IMR-90 (cell line): ENCODE data around the gene FRMD5. TPM values are rescaled to one million over a fixed set of nuclear protein-coding genes. Genes with fewer than 3 reads are reported as not detected.

Experiments used
- ATAC-seq: fragments of 200-7000 bp; cut with Tn5 transposase; 2 replicates; pipeline ENCODE4 v1.9.1; 2020; ENCODE audit warnings: low read depth, mild to moderate bottlenecking, moderate library complexity
- BruUV-seq: library from RNA; stranded (reverse); fragments of 400-500 nt; replicated peaks from 2 replicates; lab custom pipeline; 2021; lab: Mats Ljungman, UMichigan
- CTCF ChIA-PET: fragments of 300-600 bp; formaldehyde crosslinking; extraction: SDS; loops from one replicate; lab custom pipeline; 2021; ENCODE audit warnings: antibody characterized with exemption; lab: Yijun Ruan, JAX
- POLR2A ChIA-PET: fragments of 300-600 bp; sonication (Branson Sonifier 250); formaldehyde crosslinking; loops from one replicate; lab custom pipeline; 2022; ENCODE audit warnings: antibody characterized with exemption; ENCODE audit not compliant: unreplicated experiment; lab: Charles Lee
- DNase-seq: peaks from one replicate; pipeline ENCODE4 v3.0.0; 2013
- H2AFZ ChIP-seq: replicated peaks from 2 replicates; pipeline ENCODE3; 2013; ENCODE audit warnings: low read length, mild to moderate bottlenecking; ENCODE audit not compliant: poor library complexity
- H2AK5ac ChIP-seq: 2 replicates; pipeline ENCODE4 v1.6.1; 2013; ENCODE audit warnings: low read depth, low read length, inconsistent platforms
- H2AK9ac ChIP-seq: replicated peaks from 2 replicates; pipeline ENCODE3; 2013; ENCODE audit warnings: mild to moderate bottlenecking, low read depth, low read length, moderate library complexity; ENCODE audit not compliant: poor library complexity
- H2BK120ac ChIP-seq: 2 replicates; pipeline ENCODE4 v1.6.1; 2013; ENCODE audit warnings: low read depth, low read length, inconsistent platforms
- H2BK15ac ChIP-seq: 3 replicates; pipeline ENCODE4 v1.6.1; 2013; ENCODE audit warnings: low read depth, low read length, inconsistent platforms
- H2BK20ac ChIP-seq: 2 replicates; pipeline ENCODE4 v1.6.1; 2013; ENCODE audit warnings: low read depth, mild to moderate bottlenecking, inconsistent platforms, low read length, moderate library complexity
- H2BK5ac ChIP-seq: 2 replicates; pipeline ENCODE4 v1.6.1; 2013; ENCODE audit warnings: mild to moderate bottlenecking, low read depth, low read length, inconsistent platforms; ENCODE audit not compliant: poor library complexity, severe bottlenecking
- H3K14ac ChIP-seq: replicated peaks from 2 replicates; pipeline ENCODE4 v1.6.1; 2013; ENCODE audit warnings: low read depth, low read length, inconsistent platforms
- H3K18ac ChIP-seq: 2 replicates; pipeline ENCODE4 v1.6.1; 2013; ENCODE audit warnings: low read depth, low read length, control low read depth
- H3K23ac ChIP-seq: 2 replicates; pipeline ENCODE4 v1.6.1; 2013; ENCODE audit warnings: low read depth, low read length, inconsistent platforms
- H3K27ac ChIP-seq: 2 replicates; pipeline ENCODE4 v1.5.1; 2013; ENCODE audit warnings: mild to moderate bottlenecking, control low read depth, low read length; ENCODE audit not compliant: insufficient read depth
- H3K27me3 ChIP-seq: 2 replicates; pipeline ENCODE4 v1.6.1; 2013; ENCODE audit warnings: low read length; ENCODE audit not compliant: control insufficient read depth, insufficient read depth
- H3K36me3 ChIP-seq: 2 replicates; pipeline ENCODE4 v1.6.1; 2013; ENCODE audit warnings: low read length, mixed read lengths; ENCODE audit not compliant: control insufficient read depth, insufficient read depth
- H3K4ac ChIP-seq: 2 replicates; pipeline ENCODE4 v1.6.1; 2013; ENCODE audit warnings: low read depth, low read length, inconsistent platforms
- H3K4me1 ChIP-seq: 2 replicates; pipeline ENCODE4 v1.6.1; 2013; ENCODE audit warnings: low read length, mixed read lengths; ENCODE audit not compliant: control insufficient read depth, insufficient read depth
- H3K4me2 ChIP-seq: 2 replicates; pipeline ENCODE4 v1.6.1; 2013; ENCODE audit warnings: low read depth, mild to moderate bottlenecking, control low read depth, low read length, moderate library complexity
- H3K4me3 ChIP-seq: 2 replicates; pipeline ENCODE4 v1.5.1; 2013; ENCODE audit warnings: low read depth, mild to moderate bottlenecking, control low read depth, low read length, moderate library complexity; ENCODE audit not compliant: insufficient read depth
- H3K56ac ChIP-seq: 2 replicates; pipeline ENCODE4 v1.6.1; 2013; ENCODE audit warnings: low read length, inconsistent platforms; ENCODE audit not compliant: insufficient read depth; ENCODE audit errors: extremely low read depth
- H3K79me1 ChIP-seq, 2 experiments: 2 replicates each; pipeline ENCODE4 v1.6.1; 2013; ENCODE audit warnings: low read length in 2 of 2, inconsistent platforms in 1 of 2, low read depth in 1 of 2
- H3K9ac ChIP-seq: 2 replicates; pipeline ENCODE4 v1.6.1; 2013; ENCODE audit warnings: low read depth, low read length, control low read depth
- H3K9me1 ChIP-seq: 2 replicates; pipeline ENCODE4 v1.6.1; 2013; ENCODE audit warnings: low read length, inconsistent platforms; ENCODE audit not compliant: insufficient read depth
- H3K9me3 ChIP-seq: 2 replicates; pipeline ENCODE4 v1.6.1; 2013; ENCODE audit warnings: low read length; ENCODE audit not compliant: control insufficient read depth, insufficient read depth
- H4K20me1 ChIP-seq: 2 replicates; pipeline ENCODE4 v1.6.1; 2013; ENCODE audit warnings: low read length, inconsistent platforms; ENCODE audit not compliant: insufficient read depth
- H4K5ac ChIP-seq: 2 replicates; pipeline ENCODE4 v1.6.1; 2013; ENCODE audit warnings: mild to moderate bottlenecking, low read depth, low read length, control low read depth
- H4K8ac ChIP-seq, 2 experiments: 2 replicates each; pipeline ENCODE4 v1.6.1; 2013; ENCODE audit warnings: low read depth in 2 of 2, low read length in 2 of 2, control low read depth in 1 of 2, inconsistent platforms in 1 of 2
- H4K91ac ChIP-seq: 2 replicates; pipeline ENCODE4 v1.6.1; 2013; ENCODE audit warnings: low read depth, low read length, inconsistent platforms; ENCODE audit not compliant: insufficient read depth
- CEBPB ChIP-seq: IDR thresholded peaks from 2 replicates; pipeline ENCODE4 v1.6.1; 2012; ENCODE audit warnings: low read depth, low read length, improper control_type of control experiment
- FOS ChIP-seq: fragments of 150-350 bp; IDR thresholded peaks from 2 replicates; pipeline ENCODE4 v1.6.1; 2016; ENCODE audit warnings: low read depth, low read length
- MXI1 ChIP-seq: IDR thresholded peaks from 2 replicates; pipeline ENCODE4 v1.6.1; 2012; ENCODE audit warnings: low read depth, mild to moderate bottlenecking, low read length, moderate library complexity, borderline replicate concordance
- NFE2L2 ChIP-seq: fragments of 150-350 bp; IDR thresholded peaks from 2 replicates; pipeline ENCODE4 v1.6.1; 2016; ENCODE audit warnings: low read depth, mild to moderate bottlenecking, low read length
- POLR2A ChIP-seq: IDR thresholded peaks from 2 replicates; pipeline ENCODE4 v1.6.1; 2012; ENCODE audit warnings: mild to moderate bottlenecking, low read depth, low read length
- RAD21 ChIP-seq: IDR thresholded peaks from 2 replicates; pipeline ENCODE4 v1.6.1; 2012; ENCODE audit warnings: low read length, improper control_type of control experiment
- RFX5 ChIP-seq: IDR thresholded peaks from 2 replicates; pipeline ENCODE4 v1.8.0; 2012; ENCODE audit warnings: low read depth, mild to moderate bottlenecking, low read length, moderate library complexity
- SMC3 ChIP-seq: fragments of 150-350 bp; IDR thresholded peaks from 2 replicates; pipeline ENCODE4 v1.6.1; 2016; ENCODE audit warnings: low read depth, mild to moderate bottlenecking, antibody characterized with exemption, low read length, moderate library complexity
- WGBS, 2 experiments: methylation state at CpG; one replicate each; pipeline versions ENCODE4 v1.1.5 to v1.1.7; 2013; ENCODE audit warnings: missing lambda C conversion rate in 2 of 2; ENCODE audit not compliant: insufficient read length in 1 of 2; ENCODE audit errors: extremely low coverage in 2 of 2; 5-methylcytosine and 5-hydroxymethylcytosine counted together
- dilution Hi-C: fragments of 300-500 bp; cut with HindIII; formaldehyde crosslinking; loops from one replicate; pipeline ENCODE4 v1.14.3; 2018; ENCODE audit warnings: low sequenced_read_pairs; ENCODE audit not compliant: unreplicated experiment
- in situ Hi-C: fragments of 300-500 bp; cut with MboI; formaldehyde crosslinking; loops from 3 replicates; pipeline ENCODE4 v1.14.3; 2019; ENCODE audit warnings: low sequenced_read_pairs, inconsistent platforms, mixed read lengths
- intact Hi-C: fragments of 100-400 bp; cut with micrococcal nuclease; formaldehyde crosslinking; loops from 2 replicates; pipeline ENCODE4 v1.10.0; 2022
- polyA plus RNA-seq, 3 experiments: library from polyadenylated mRNA; depleted of rRNA; stranded (reverse); fragments of >200 nt; gene quantifications; 2 replicates each; pipeline ENCODE4 v1.2.3, GENCODE V29; 2012; ENCODE audit warnings: low replicate concordance in 1 of 3
- total RNA-seq: library from RNA; depleted of rRNA; stranded (reverse); fragments of >200 nt; gene quantifications from 2 replicates; pipeline ENCODE4 v1.2.3, GENCODE V29; 2012

Gene FRMD5
- total and polyA plus RNA-seq, 2 of the 4 experiments (the other 2 are of a cell fraction): 4.1 to 5.4 TPM

- Histone ChIP-seq H3K9me3 (no peaks in the 10 kb centered on the region), H3K27me3 (no peaks in the 10 kb centered on the region), H3K79me1 (peaks cover 0 to 7% of the 10 kb centered on the region in 2 experiments; a peak in 1 of 4 replicates), H3K23ac (no peak overlapping the region), H2AFZ (no peak overlapping the region), H3K4me3 (no peak overlapping the region), H3K14ac (no peak overlapping the region), H4K8ac (no peak overlapping the region), H4K20me1 (peaks cover 6% of the 10 kb centered on the region), H2BK120ac (no peak overlapping the region), H3K4me2 (no peak overlapping the region), H2AK5ac (no peak overlapping the region), H2AK9ac (no peak overlapping the region), H3K4ac (no peak overlapping the region), H3K18ac (no peak overlapping the region), H3K27ac (no peak overlapping the region), H4K91ac (no peak overlapping the region), H4K5ac (no peak overlapping the region), H2BK20ac (no peak overlapping the region), H2BK15ac (no peak overlapping the region), H3K4me1 (peaks cover 6% of the 10 kb centered on the region), H3K36me3 (no peaks in the 10 kb centered on the region), H3K9ac (no peak overlapping the region), H3K9me1 (peaks cover 12% of the 10 kb centered on the region), H2BK5ac (no peak overlapping the region), H3K56ac (no peak overlapping the region)
- ChIA-PET CTCF (interaction anchor here (0.6 kb wide), 1 partner anchor 68 kb away, joined by 3 read pairs; no protein-coding TSS in a partner anchor), POLR2A (no interaction called here)
- intact Hi-C loops: no loop called here
- DNase-seq (peak; percentile 33), ATAC-seq (no peak; the same call in 1 of the 2 replicates)
- dilution Hi-C loops: no loop called here
- TF ChIP-seq POLR2A (no peak), CEBPB (no peak), RFX5 (no peak), FOS (no peak), MXI1 (no peak), NFE2L2 (no peak), RAD21 (no peak), SMC3 (no peak)
- in situ Hi-C loops: no loop called here
- no TSS peak for BruUV-seq
- 75% methylated on average over 1 of the region's 4 CpGs; no CpG with 5 or more reads in 1 of the 2 experiments for WGBS, 2 experiments
These were observed 240.9 kb downstream of the FRMD5 start for GRCh38 chr15:43954181-43954621.
